ENCODE data around the gene GRAMD4.

The GRAMD4 gene

DNA sequence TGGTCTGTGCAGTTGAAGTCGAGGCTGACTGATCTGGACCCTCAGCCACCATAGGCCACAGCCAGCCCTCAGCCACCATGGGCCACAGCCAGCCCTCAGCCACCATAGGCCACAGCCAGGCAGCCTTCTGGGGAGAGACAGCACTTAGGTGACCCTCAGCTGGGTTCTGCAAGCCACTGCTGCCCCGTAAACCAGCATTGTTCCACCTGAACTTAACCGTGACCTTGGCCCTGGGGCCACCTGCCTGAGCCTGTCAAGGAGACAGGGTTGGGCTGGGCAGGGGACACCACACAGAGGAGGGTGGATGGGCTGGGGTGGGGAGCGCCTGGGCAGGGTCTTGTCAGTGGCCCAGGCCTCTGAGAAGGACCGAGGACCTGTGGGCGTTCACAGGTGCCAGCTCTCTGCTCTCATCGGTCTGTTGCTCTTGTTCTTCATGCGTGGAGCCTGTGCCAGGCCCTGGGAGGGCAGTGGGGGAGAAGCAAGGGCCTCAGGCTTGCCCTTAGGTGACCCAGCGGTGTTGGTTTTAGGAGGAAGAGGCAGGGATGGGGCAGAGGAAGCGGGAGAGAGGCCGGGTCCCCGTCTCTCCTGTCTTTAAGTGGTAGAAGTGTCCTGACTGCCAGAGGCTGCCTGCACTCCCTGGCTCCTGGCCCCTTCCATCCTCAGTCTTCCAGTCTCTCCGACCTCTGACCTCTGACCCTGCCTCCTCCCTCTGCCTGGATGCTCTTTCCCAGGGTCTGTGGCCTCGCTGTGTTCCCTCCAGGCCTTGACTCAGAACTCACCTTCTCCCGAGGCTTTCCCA, 36.9 kb downstream of the GRAMD4 start:
- no peak for DNase-seq (ENCODE audit: low spot score)

DNA sequence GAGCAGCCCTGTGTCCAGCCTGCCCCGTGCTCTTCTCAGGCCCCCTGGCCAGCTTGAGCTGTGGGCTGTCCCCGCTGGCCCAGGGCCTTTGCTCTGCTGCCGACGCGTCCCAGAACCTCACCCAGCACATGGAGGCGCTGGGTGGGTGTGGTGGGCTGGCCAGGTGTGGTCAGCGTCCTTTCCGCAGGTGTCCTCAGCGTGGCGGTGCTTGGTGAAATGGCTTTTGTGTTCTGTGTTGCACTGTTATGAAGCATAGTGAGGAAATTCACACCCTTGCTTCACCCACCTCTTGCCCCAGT, 37.4 kb downstream of the GRAMD4 start:
- DNase-seq (ENCODE audit: low spot score) = no peak

DNA sequence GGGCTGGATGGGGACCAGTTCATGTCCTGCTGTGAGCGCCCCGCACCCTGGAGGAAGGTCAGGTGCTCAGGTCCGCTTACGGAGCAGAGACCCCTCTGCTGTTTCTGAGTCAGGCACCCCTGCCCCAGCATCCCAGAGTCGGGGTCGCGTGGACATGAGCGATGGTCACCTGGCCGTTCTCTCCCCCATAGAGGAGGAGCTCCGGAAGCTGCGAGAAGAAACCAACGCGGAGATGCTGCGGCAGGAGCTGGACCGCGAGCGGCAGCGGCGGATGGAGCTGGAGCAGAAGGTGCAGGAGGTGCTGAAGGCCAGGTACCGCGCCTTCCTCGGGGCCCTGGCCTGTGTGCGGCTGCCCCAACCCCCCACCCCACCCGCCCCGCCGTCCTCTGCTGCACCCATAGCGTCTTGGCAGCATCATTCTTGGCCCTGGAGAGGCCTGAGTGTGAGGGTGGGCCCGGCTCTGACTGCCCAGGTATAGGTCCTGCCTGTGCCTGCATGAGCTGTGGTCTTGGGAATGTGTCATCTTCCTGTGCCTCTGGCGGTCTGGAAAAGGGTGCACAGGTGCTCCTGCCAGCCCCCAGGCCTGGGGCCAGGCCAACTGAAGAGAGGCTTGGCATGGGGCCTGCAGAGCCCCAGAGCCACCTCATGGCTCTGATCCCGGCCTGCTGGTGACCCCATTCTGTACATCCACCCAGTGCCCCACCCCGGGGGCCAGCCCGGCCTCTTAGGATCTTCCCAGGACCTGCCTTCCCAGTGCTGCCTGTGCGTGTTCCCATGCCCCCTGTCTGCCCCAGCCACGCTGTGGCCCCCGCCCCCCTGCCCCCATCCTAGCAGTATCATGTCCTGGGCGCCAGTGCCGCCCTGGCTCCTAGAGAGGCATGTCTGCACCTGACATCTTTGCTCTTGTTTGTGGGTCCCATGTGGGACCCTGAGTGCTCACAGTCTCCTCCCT, 38.1 kb downstream of the GRAMD4 start:
- DNase-seq (ENCODE audit: low spot score) = no peak

DNA sequence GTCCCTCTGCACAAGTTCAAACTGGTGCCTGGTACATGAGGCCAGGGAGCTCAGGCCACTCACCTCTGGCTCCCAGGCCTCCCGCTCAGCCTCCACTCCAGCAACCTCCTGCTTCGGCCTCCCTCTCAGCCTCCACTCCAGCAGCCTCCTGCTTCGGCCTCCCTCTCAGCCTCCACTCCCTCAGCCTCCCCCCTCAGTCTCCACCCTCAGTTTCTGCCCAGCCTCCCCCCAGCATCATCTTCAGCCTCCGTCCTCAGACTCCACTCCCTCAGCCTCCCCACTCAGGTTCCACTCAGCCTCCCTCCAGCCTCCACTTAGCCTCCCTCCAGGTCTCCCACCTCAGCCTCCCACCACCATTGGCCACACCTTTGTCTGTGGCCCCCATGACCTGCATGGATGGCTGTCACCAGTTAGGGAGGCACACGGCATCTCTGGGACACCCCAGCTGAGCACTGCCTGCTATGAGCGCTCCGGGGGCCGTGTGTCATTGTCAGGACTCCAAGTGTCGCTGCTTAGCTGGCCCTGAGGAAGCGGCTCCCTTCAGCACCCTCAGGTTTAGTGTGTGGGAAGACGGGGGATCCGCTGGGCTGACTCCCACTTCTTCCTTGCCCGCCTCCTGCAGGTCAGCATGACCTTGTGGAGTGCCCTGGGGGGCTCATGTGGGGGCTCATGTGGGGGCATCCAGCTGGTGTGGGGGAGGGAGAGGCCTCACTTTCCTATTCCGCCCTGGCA, 39.0 kb downstream of the GRAMD4 start:
- DNase-seq (ENCODE audit: low spot score) = no peak

DNA sequence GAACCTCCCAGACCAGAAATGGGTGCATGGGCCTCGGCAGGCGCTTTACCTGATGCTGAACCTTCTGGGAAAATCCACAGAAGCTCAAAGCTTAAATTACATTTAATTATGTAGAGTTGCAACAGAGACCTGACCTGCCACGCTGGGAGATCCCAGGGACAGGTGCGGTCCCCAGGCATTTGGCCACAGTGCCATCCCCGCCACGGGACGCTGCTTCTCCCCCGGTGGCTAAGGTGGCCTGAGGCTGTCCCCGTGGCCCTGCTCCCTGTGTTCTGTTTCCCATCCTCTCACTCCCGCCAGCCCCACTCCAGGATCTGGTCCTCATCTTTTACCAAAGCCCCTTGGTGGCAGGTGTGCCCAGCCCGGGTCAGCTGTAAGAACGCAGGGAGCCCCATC, 39.6 kb downstream of the GRAMD4 start:
- DNase-seq (ENCODE audit: low spot score) = no peak

DNA sequence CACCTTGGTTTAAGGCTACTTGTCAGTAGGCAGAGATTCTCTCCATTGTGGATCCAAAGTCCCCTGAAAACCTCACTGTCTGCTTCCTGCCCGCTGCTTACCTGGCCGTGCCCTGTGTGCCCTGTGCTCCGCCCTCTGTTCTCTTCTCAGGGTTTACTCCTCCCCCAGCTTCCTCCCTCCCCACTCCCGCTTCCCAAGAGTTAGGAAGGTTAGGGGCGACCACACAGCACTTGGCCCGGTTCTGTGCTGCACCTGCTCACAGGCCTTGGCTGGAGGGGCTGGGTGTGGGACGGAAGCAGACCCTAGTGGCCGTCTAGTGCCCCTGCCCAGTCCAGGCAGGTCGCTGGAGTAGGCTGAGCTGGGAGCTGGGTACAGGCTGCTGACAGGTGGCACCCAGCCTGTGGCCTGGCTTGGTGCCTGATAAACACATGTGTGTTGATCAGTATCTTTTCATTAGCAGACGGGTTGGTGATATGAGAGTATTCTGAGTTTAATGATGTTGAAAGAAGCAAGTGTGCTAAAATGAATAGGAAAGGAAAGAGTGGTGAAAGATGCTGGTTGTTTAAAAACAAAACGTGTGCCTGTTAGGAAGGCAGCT, 40.5 kb downstream of the GRAMD4 start:
- DNase-seq (ENCODE audit: low spot score) = peak; percentile 33

DNA sequence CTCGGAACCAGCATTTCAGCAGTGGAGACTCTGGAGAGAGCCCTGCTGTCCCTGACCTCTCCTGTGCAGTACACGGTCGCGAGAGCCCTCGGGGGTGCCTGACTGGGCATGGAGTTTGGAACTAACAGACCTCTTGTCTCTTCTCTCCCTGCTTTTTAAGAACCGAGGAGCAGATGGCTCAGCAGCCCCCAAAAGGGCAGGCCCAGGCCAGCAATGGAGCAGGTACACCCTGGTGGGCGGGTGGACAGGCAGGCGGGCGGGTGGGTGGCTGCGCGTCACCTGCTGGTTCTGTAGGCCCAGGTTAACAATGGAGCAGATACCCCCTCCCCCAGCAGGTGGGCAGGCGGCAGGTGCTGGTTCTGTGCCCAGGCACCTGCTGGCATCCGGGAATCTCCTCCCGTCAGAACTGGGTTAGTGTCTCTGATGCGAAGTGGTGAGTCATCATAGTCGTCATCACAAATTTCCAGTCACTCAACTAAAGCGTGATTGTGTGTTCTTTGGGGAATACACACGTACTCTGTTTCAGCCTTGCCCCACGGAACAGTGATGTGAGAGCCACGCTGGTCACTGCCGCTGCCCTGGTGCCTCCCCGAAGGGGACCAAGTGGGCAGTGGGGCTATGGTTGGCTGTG, 41.1 kb downstream of the GRAMD4 start:
- DNase-seq (ENCODE audit: low spot score) = peak; percentile 59

DNA sequence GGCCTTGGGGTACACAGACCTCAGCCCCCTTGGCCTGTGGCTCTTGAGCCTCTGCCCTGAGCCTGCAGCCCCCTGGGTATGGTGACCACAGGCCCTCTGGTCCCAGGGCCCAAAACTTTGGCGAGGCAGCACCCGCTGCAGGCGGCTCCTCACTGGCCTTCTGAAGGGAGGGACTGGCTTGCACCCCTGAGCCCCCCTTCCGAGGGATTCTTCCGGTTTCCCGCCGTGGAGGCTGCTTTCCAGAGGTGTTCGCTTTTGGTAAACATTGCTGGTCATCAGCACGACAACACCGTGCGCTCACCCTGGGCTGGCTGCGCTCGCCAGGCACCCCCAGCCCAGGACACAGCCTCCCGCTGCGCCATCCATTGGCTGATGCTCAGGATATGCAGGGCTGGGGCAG, 42.0 kb downstream of the GRAMD4 start:
- no peak for DNase-seq (ENCODE audit: low spot score)

DNA sequence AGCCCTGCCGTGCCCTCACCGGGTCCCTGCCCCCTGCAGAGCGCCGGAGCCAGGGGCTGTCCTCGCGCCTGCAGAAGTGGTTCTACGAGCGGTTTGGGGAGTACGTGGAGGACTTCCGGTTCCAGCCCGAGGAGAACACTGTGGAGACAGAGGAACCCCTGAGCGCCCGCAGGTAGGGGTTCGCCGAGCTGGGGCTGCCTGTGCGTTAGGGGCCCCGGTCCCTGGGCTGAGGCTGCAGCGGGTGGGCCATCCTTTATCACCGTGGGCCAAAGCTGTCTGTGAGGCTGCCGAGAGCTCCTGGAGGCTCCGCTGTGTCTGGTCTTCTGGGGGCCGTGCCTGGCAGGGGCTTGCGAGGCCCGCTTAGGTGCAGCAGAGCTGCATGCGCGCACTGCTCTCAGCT, 42.8 kb downstream of the GRAMD4 start:
- no peak for DNase-seq (ENCODE audit: low spot score)

DNA sequence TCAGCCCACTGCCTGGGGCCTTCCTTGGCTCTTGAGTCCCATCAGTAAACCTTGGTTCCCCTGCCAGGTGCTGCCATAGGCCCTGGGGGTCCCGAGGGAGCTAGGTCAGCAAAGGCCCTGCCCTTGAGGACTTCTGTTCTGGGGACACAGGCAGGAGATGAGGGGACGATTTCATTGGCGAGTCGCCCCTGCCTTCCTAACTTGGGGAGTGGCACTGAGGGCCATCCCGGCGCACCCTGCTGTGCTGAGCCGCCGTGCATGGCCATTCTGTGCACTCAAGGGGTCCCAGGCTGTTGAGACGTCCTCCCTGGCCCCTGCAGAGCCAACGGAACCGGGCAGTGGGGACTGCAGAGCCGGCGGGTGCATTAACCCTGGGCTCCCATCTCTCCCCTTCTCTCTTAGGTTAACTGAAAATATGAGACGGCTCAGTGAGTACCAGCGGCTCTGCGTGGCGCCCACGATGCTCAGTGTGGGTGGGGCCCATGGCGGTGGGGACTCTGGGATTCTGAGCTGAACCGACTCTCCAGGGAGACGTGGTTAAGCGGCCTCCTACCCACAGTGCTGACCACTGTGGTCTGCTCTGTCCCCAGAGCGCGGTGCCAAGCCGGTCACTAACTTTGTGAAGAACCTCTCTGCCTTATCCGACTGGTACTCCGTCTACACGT, 43.4 kb downstream of the GRAMD4 start:
- DNase-seq (ENCODE audit: low spot score) = no peak

DNA sequence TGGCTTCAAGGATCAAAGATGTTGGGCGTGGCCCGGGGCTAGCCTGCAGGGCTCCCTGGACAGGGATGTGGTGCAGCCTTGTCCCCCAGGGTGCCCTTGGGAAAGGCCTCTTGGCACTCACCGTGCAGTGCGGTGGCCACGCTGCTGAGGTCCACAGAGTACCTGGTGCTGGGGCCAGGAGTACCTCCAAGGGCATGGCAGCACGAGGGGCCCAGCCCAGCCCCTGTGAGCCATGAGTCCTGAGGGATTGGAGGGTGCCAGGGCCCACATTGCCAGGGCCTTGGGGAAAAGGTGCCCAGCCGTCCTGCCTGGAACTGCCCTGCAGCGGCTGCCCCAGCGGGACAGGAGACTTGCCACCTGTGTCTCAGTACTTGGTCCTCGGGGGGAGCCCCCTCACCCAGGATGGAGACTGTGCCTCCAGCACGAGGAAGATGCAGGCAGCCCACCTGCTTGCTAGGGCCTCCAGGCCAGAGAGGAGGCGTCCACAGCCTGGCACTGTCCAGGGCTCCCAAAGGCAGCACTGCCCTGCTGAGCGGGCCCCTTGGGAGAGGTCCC, 44.2 kb downstream of the GRAMD4 start:
- DNase-seq (ENCODE audit: low spot score) = no peak

DNA sequence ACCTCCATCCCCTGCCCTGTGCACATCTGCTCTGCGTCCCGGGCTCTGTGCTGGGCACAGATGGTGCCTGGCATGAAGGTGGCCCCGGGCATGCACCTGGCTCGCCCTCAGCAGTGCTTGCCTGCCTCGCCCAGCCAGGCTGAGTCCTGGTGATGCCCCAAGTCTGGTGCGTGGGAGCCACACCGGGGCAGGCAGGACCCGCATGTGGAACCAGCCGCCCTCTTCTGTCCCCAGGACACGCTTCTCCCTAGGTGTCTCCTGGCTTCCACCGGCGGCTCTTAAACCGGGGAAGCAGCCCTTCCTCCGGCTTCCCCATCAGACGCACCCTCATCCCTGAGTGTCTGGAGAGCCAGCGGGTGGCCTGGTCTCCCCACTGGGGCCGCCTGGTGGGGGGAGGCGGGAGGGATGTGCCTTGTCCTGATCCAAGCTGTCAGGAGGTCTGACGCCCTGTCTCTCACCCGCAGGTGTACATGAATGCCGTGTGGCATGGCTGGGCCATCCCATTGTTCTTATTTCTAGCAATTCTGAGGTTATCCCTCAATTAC, 45.0 kb downstream of the GRAMD4 start:
- no peak for DNase-seq (ENCODE audit: low spot score)

DNA sequence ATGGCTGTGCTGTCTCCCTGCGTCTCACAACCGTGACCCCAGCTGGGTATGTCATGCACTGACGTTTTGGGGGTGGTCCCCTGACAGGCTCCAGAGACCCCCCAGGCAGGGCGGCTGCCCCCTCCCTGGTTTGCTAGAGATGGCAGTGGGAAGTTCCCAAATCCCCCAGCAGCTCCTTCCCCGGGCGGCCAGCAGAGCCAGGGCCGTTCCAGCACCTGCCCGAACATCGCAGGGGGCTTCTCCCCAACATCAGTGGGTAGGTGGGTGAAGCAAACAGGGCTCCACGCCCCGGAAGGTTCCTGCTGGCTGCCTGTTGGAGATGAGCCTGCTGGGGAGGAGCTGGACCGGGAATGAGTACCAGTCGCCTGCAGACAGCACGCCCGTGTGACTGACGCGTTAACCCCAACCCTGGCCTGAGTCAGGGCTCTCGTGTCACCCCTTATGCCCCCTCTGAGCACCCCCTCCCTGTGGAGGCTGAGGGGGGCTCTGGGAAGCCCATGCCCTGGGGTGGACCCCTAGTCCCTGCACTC, 45.6 kb downstream of the GRAMD4 start:
- no peak for DNase-seq (ENCODE audit: low spot score)

DNA sequence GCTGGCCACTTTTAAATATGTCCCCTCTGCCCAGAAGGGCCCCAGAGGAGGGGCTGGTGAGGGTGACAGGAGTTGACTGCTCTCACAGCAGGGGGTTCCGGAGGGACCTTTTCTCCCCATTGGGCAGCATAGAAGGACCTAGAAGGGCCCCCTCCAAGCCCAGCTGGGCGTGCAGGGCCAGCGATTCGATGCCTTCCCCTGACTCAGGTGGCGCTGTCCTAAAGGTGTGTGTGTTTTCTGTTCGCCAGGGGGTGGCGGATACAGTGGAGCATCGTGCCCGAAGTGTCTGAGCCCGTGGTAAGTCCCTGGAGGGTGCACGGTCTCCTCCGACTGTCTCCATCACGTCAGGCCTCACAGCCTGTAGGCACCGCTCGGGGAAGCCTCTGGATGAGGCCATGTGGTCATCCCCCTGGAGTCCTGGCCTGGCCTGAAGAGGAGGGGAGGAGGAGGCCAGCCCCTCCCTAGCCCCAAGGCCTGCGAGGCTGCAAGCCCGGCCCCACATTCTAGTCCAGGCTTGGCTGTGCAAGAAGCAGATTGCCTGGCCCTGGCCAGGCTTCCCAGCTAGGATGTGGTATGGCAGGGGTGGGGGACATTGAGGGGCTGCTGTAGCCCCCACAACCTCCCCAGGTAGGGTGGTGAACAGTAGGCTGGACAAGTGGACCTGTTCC, 46.5 kb downstream of the GRAMD4 start:
- no peak for DNase-seq (ENCODE audit: low spot score)

DNA sequence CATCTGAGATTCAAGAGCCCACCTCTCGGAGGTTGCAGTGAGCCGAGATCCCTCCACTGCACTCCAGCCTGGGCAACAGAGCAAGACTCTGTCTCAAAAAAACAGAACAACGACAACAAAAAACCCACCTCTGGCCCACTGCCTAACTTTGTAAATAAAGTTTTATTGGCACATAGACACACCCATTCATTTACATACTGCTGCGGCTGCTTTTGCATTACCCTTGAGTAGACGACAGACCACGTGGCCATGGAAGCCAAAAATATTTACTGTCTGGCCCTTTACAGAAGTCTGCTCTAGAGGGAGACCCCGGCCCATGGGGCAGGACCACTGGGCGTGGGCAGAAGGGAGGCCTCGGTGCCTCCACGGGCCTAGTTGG, 47.0 kb downstream of the GRAMD4 start:
- DNase-seq (ENCODE audit: low spot score) = no peak

DNA sequence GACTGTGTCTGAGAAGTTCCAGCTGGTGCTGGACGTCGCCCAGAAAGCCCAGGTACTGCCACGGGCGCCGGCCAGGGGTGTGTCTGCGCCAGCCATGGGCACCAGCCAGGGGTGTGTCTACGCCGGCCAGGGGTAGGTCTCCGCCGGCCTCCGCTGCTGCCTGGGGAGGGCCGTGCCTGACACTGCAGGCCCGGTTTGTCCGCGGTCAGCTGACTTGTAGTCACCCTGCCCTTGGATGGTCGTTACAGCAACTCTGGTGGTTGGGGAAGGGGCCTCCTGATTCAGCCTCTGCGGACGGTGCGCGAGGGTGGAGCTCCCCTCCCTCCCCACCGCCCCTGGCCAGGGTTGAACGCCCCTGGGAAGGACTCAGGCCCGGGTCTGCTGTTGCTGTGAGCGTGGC, 47.9 kb downstream of the GRAMD4 start:
- DNase-seq (ENCODE audit: low spot score) = no peak

DNA sequence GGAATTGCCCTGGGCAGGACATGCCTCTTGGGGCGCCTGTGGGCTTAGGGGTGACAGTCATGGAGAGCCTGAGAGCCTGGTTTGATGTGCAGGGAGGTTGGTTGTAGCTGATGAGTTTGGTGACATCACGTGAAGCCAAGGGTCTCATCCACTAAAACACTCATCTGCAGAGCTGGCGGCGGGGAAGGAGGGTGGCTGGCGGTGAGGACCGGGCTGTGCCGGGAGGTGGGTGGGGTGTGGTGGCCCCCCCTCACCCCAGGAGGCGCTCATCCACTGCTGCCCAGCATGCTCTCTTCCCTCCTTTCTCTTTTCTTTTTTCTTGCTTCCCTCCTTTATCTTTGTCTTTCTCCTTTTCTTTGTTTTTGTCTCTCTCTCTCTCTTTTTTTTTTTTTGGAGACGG, 49.0 kb downstream of the GRAMD4 start:
- no peak for DNase-seq (ENCODE audit: low spot score)

DNA sequence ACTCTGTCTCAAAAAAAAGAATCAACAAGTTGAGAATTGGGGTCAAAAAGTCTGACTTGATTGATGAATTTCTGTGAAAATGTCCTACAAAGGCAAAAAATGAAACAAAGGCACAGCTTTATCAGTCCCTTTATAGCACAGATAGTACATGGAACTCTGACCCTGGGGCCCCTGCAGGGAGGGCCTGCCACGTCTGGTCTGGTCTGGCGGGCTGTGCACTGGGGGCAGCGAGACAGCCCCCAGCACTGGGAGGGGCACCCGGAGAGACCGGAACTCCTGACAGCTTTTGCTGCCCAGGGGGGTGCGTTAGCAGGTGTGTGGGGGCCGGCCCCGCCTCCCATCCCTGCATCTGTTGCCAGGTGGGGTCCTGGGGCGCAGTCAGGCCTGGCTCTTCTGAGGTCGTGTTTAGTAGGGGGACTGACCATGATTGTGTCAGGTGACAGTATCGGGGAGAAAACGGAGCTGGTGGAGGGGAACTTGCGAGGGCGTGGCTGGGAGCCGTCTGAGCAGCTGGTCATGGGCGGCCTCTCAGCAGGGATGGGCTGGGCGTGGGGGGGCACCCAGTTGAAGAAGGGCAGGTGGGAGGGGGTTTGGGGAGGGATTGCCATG, 51.7 kb downstream of the GRAMD4 start:
- DNase-seq (ENCODE audit: low spot score) = no peak

DNA sequence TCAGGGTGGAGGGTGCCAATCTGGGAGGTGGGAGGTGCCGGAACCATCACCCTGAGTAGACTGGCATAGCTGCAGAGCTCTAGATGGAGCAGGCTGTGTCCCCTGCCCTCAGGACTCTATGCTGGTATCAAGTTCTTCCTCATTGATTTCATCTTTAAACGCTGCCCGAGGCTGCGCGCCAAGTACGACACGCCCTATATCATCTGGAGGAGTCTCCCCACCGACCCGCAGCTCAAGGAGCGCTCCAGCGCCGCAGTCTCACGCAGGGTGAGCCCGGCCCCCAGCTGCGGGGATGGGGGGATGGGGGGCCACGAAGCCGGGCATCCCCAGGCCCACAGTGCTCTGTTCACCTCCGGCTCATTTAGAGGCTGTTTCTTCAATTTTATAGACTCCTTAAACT, 52.5 kb downstream of the GRAMD4 start:
- no peak for DNase-seq (ENCODE audit: low spot score)
